ENCODE data around the gene CDK6. TPM values are rescaled to one million over a fixed set of nuclear protein-coding genes. Genes with fewer than 3 reads are reported as not detected.

The CDK6 gene
- total and polyA plus RNA-seq, 8 donors = 2.6 to 86.3 (median 15.5) TPM

GRCh38 chr7:92729172-92729571 is 107.2 kb downstream of the CDK6 start:
- no peak overlapping the region for H3K4me3 ChIP-seq
- peaks cover 0 to 10% (median 6%) of the 10 kb centered on the region in 4 donors for H3K4me1 ChIP-seq
- H3K27ac ChIP-seq = no peak overlapping the region
- DNase-seq = no peak
- no peak for TF ChIP-seq POLR2AphosphoS5 (IDR thresholded peaks at IDR 0.05)
- TF ChIP-seq POLR2A (IDR thresholded peaks at IDR 0.05) = no peak
- no peak for TF ChIP-seq EP300 (IDR thresholded peaks at IDR 0.05)
- no peak for TF ChIP-seq CTCF (IDR thresholded peaks at IDR 0.05)
- 86 to 95% (median 92%) methylated on average over 7 of the region's 7 CpGs for WGBS, 5 donors
- H3K27me3 ChIP-seq = no peaks in the 10 kb centered on the region
- peaks cover 0 to 15% (median 13%) of the 10 kb centered on the region in 4 donors for H3K36me3 ChIP-seq
- intact Hi-C loops (cut with DNase I; ENCODE audit: low total_unique reads) = no loop called here
- no peaks in the 10 kb centered on the region for H3K9me3 ChIP-seq

- Histone ChIP-seq H3K27me3 (no peaks in the 10 kb centered on the region), H3K36me3 (peaks cover 0 to 20% (median 15%) of the 10 kb centered on the region in 4 donors), H3K4me3 (no peak overlapping the region), H3K27ac (no peak overlapping the region), H3K9me3 (no peaks in the 10 kb centered on the region), H3K4me1 (peaks cover 0 to 18% (median 6%) of the 10 kb centered on the region in 4 donors)
- 51 to 69% (median 60%) methylated on average over 1 of the region's 1 CpG for WGBS, 5 donors
- intact Hi-C loops (cut with DNase I; ENCODE audit: low total_unique reads) = no loop called here
- no peak for DNase-seq
- TF ChIP-seq EP300 (IDR thresholded peaks at IDR 0.05) (no peak), POLR2A (IDR thresholded peaks at IDR 0.05) (no peak), CTCF (IDR thresholded peaks at IDR 0.05) (no peak), POLR2AphosphoS5 (IDR thresholded peaks at IDR 0.05) (no peak)
These were observed 108.6 kb downstream of the CDK6 start for GRCh38 chr7:92727755-92728154.

- H3K27me3 ChIP-seq = no peaks in the 10 kb centered on the region
These were observed 111.0 kb downstream of the CDK6 start for GRCh38 chr7:92725161-92725925.

GRCh38 chr7:92723943-92724342 is 112.4 kb downstream of the CDK6 start:
- 55 to 75% (median 66%) methylated on average over 5 of the region's 5 CpGs for WGBS, 5 donors
- Histone ChIP-seq H3K27ac (peak overlapping the region in 2 of 5 donors; percentile 31 to 57), H3K9me3 (no peaks in the 10 kb centered on the region), H3K27me3 (no peaks in the 10 kb centered on the region), H3K4me3 (no peak overlapping the region), H3K36me3 (peaks cover 0 to 20% (median 15%) of the 10 kb centered on the region in 4 donors), H3K4me1 (peaks cover 0 to 17% (median 2%) of the 10 kb centered on the region in 4 donors)
- no peak for DNase-seq
- intact Hi-C loops (cut with DNase I; ENCODE audit: low total_unique reads) = no loop called here
- no peak for TF ChIP-seq EP300 (IDR thresholded peaks at IDR 0.05)

More at GRCh38 chr7:92725161-92725925, 111.0 kb downstream of the CDK6 start:
- intact Hi-C loops (cut with DNase I; ENCODE audit: low total_unique reads) = no loop called here
- DNase-seq = no peak
- Histone ChIP-seq H3K9me3 (no peaks in the 10 kb centered on the region), H3K4me1 (peaks cover 0 to 14% (median 0%) of the 10 kb centered on the region in 4 donors), H3K36me3 (peaks cover 0 to 20% (median 15%) of the 10 kb centered on the region in 4 donors), H3K4me3 (no peak overlapping the region), H3K27ac (no peak overlapping the region)
- 89 to 94% (median 91%) methylated on average over 14 of the region's 14 CpGs for WGBS, 5 donors
- TF ChIP-seq POLR2A (IDR thresholded peaks at IDR 0.05) = no peak
- no peak for TF ChIP-seq EP300 (IDR thresholded peaks at IDR 0.05)
- TF ChIP-seq POLR2AphosphoS5 (IDR thresholded peaks at IDR 0.05) = no peak

GRCh38 chr7:92723205-92723604 is 113.2 kb downstream of the CDK6 start:
- WGBS, 5 donors = 84 to 96% (median 87%) methylated on average over 2 of the region's 2 CpGs
- intact Hi-C loops (cut with DNase I; ENCODE audit: low total_unique reads) = no loop called here
- Histone ChIP-seq H3K27me3 (no peaks in the 10 kb centered on the region), H3K27ac (peak overlapping the region in 3 of 5 donors; percentile 26 to 57 (median 31)), H3K36me3 (peaks cover 0 to 20% (median 15%) of the 10 kb centered on the region in 4 donors), H3K4me3 (no peak overlapping the region), H3K4me1 (peaks cover 0 to 24% (median 8%) of the 10 kb centered on the region in 4 donors), H3K9me3 (no peaks in the 10 kb centered on the region)
- DNase-seq = peak in 1 of 2 donors; percentile 36
- TF ChIP-seq POLR2A (IDR thresholded peaks at IDR 0.05) = no peak
- no peak for TF ChIP-seq POLR2AphosphoS5 (IDR thresholded peaks at IDR 0.05)
- TF ChIP-seq EP300 (IDR thresholded peaks at IDR 0.05) = no peak
- TF ChIP-seq CTCF (IDR thresholded peaks at IDR 0.05) = no peak

Measured in stomach (tissue), 9 donors.